Measurements from ENCODE around the gene MOSPD3. TPM values are rescaled to one million over a fixed set of nuclear protein-coding genes. Genes with fewer than 3 reads are reported as not detected.

The MOSPD3 gene
- total RNA-seq, 1 donor = 11.4 TPM

- H3K4me3 ChIP-seq (ENCODE audit: low read depth, low read length) = no peak overlapping the region
- no peak for DNase-seq (ENCODE audit: low read depth)
- TF ChIP-seq CTCF (IDR thresholded peaks at IDR 0.05; ENCODE audit: insufficient read depth, low read length) = no peak
Measured at GRCh38 chr7:100614308-100614861, 2.0 kb downstream of the MOSPD3 start.

DNA sequence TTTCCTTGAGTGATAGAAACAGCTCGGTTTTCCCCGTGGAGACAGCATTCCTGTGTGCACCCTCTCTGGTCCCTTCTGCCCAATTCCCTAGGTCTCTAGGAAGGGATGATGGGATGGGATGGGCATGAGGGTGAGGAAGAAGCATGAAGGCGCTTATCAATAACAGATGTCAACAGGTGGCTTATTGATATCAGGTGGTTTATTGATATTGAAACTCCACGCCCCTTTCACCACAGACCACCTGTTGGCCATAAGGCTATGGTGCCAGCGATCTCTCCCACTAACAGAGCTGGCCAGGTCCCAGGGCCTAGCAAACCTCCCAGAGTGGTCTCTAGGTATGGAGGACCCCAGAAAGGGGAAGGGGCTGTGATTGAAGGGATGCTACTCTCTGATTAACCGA, 7.9 kb downstream of the MOSPD3 start:
- H3K4me3 ChIP-seq (ENCODE audit: low read depth, low read length) = no peak overlapping the region
- no peak for DNase-seq (ENCODE audit: low read depth)
- no peak for TF ChIP-seq CTCF (IDR thresholded peaks at IDR 0.05; ENCODE audit: insufficient read depth, low read length)

GRCh38 chr7:100620804-100621203, 8.5 kb downstream of the MOSPD3 start:
- no peak for TF ChIP-seq CTCF (IDR thresholded peaks at IDR 0.05; ENCODE audit: insufficient read depth, low read length)
- no peak for DNase-seq (ENCODE audit: low read depth)
- no peak overlapping the region for H3K4me3 ChIP-seq (ENCODE audit: low read depth, low read length)

DNA sequence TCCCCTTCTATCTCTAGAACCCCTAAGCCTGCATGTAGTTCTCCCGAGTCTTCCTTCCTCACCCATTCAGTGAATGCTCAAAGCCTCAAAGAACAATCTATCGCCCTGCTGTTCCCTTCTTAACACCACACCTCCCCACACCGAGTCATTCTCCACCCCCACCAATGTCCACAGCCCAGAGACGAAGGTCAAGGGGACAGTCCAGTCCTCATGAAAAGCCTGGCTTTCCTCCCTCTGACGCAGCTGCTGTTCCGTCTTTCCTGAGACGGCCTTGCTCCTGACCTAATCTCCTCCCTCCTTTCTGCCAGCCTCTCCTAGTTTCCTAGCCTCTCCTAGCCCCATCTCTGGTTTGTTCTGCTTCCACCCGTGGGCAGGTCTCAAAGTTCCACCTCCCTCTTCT, 9.2 kb downstream of the MOSPD3 start:
- no peak for DNase-seq (ENCODE audit: low read depth)
- TF ChIP-seq CTCF (IDR thresholded peaks at IDR 0.05; ENCODE audit: insufficient read depth, low read length) = no peak

DNA sequence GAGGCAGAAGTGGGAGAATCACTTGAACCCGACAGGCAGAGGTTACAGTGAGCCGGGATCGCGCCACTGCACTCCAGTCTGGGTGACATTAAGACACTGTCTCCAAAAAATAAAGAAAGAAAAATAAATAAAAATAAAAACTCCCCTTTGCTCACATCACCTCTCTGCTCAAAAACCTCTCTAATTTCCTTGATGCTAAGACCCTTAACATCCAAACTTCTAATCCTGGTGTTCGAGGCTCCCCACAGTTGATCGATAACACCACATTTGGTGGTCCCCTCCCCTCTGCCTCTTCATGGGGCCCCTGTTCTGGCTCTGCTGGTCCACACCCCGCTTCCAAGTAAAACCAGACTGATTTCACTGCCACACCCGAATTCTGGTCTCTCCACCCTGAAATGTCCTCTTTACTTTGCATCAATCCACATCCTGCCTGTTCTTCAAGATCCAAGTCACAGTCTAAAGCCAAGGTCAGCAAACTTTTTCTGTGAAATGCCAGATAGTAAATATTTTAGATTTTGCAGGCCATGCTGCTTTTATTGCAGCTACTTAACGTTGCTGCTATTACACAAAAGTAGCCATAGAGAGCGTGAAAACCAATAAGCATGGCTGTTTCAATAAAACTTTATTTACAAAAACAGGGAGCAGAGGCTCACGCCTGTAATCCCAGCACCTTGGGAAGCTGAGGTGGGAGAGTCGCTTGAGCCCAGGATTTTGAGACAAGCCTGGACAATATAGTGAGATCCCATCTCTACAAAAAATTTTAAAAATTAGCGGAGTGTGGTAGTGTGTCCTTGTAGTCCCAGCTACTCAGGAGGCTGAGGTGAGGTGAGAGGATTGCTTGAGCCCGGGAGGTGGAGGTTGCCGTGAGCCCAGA, 11.8 kb downstream of the MOSPD3 start:
- no peak for DNase-seq (ENCODE audit: low read depth)
- TF ChIP-seq CTCF (IDR thresholded peaks at IDR 0.05; ENCODE audit: insufficient read depth, low read length) = no peak
- H3K4me3 ChIP-seq (ENCODE audit: low read depth, low read length) = no peak overlapping the region

More for the DNA sequence above, 9.2 kb downstream of the MOSPD3 start:
- H3K4me3 ChIP-seq (ENCODE audit: low read depth, low read length) = no peak overlapping the region

GRCh38 chr7:100626055-100626454, 13.7 kb downstream of the MOSPD3 start:
- peak overlapping the region; percentile 48 for H3K4me3 ChIP-seq (ENCODE audit: low read depth, low read length)

More at GRCh38 chr7:100626055-100626454, 13.7 kb downstream of the MOSPD3 start:
- no peak for TF ChIP-seq CTCF (IDR thresholded peaks at IDR 0.05; ENCODE audit: insufficient read depth, low read length)
- no peak for DNase-seq (ENCODE audit: low read depth)
